Sigmoid colon (tissue), 7 donors: Measurements from ENCODE around the gene MRGPRF. TPM values are rescaled to one million over a fixed set of nuclear protein-coding genes. Genes with fewer than 3 reads are reported as not detected.

Experiments used
- DNase-seq: peaks from one replicate; pipeline ENCODE4 v3.0.0-alpha.2; 2019
- H3K27ac ChIP-seq, 4 donors: fragments of 200-600 bp; sonication (generic); one replicate each; pipeline ENCODE4 v1.5.1; 2016 to 2019; ENCODE audit warnings: mild to moderate bottlenecking in 1 of 4
- H3K27me3 ChIP-seq, 3 donors: fragments of 200-600 bp; sonication (generic); one replicate each; pipeline ENCODE4 v1.5.1; 2019; ENCODE audit warnings: mild to moderate bottlenecking in 1 of 3
- H3K36me3 ChIP-seq, 4 donors: fragments of 200-600 bp; sonication (generic); one replicate each; pipeline ENCODE4 v1.5.1; 2016 to 2019
- H3K4me1 ChIP-seq, 4 donors: fragments of 200-600 bp; sonication (generic); one replicate each; pipeline ENCODE4 v1.5.1; 2017 to 2019
- H3K4me3 ChIP-seq, 4 donors: fragments of 200-600 bp; sonication (generic); one replicate each; pipeline ENCODE4 v1.5.1; 2017 to 2019; ENCODE audit warnings: mild to moderate bottlenecking in 2 of 4, moderate library complexity in 1 of 4
- H3K9me3 ChIP-seq, 4 donors: fragments of 200-600 bp in 3 of 4; sonication (generic) in 3 of 4; one replicate each; pipeline versions ENCODE4 v1.5.1 to v1.6.1; 2013 to 2019
- EP300 ChIP-seq, 4 donors: sonication (generic); formaldehyde crosslinking; IDR thresholded peaks; one replicate each; pipeline ENCODE4 v1.6.1; 2017; ENCODE audit warnings: antibody characterized with exemption in 4 of 4
- POLR2A ChIP-seq, 2 donors: fragments of 450-650 bp; IDR thresholded peaks; one replicate each; pipeline ENCODE4 v1.6.1; 2016; ENCODE audit warnings: antibody characterized with exemption in 2 of 2, mild to moderate bottlenecking in 2 of 2, moderate library complexity in 2 of 2
- POLR2AphosphoS5 ChIP-seq, 4 donors: sonication (generic); formaldehyde crosslinking; IDR thresholded peaks; one replicate each; pipeline ENCODE4 v1.6.1; 2017; ENCODE audit warnings: antibody characterized with exemption in 4 of 4
- WGBS, 2 donors: extraction: QIAGEN DNeasy Blood & Tissue Kit; methylation state at CpG; one replicate each; pipeline ENCODE4 v1.1.7; 2013; 5-methylcytosine and 5-hydroxymethylcytosine counted together
- intact Hi-C: fragments of 100-400 bp; cut with DNase I; formaldehyde crosslinking; loops from one replicate; pipeline ENCODE4 v1.15.1; 2023
- polyA plus RNA-seq, 3 donors: library from polyadenylated mRNA; stranded (reverse); fragments of 200-250 nt; gene quantifications; one replicate each; pipeline ENCODE4 v1.2.3, GENCODE V29; 2013
- total RNA-seq, 4 donors: library from RNA; depleted of rRNA; stranded (reverse); fragments of >200 nt; gene quantifications; one replicate each; pipeline ENCODE4 v1.1.0, GENCODE V29; 2016
- TF ChIP-seq, protein P1 (sequence below), 4 experiments: fragments of 450-650 bp in 3 of 4; fragments of 200-600 bp in 1 of 4; IDR thresholded peaks; one replicate each; pipeline ENCODE4 v1.5.1; 2016 to 2019; ENCODE audit warnings: antibody characterized with exemption in 4 of 4, mild to moderate bottlenecking in 3 of 4, moderate library complexity in 2 of 4
- donor health status: healthy with polysubstance abuse.
- donor health status: Bipolar disorder and iron deficiency.
- donor health status: healthy.

Gene MRGPRF
- total and polyA plus RNA-seq, 7 donors, result 1.8 to 263 (median 118) TPM

DNA sequence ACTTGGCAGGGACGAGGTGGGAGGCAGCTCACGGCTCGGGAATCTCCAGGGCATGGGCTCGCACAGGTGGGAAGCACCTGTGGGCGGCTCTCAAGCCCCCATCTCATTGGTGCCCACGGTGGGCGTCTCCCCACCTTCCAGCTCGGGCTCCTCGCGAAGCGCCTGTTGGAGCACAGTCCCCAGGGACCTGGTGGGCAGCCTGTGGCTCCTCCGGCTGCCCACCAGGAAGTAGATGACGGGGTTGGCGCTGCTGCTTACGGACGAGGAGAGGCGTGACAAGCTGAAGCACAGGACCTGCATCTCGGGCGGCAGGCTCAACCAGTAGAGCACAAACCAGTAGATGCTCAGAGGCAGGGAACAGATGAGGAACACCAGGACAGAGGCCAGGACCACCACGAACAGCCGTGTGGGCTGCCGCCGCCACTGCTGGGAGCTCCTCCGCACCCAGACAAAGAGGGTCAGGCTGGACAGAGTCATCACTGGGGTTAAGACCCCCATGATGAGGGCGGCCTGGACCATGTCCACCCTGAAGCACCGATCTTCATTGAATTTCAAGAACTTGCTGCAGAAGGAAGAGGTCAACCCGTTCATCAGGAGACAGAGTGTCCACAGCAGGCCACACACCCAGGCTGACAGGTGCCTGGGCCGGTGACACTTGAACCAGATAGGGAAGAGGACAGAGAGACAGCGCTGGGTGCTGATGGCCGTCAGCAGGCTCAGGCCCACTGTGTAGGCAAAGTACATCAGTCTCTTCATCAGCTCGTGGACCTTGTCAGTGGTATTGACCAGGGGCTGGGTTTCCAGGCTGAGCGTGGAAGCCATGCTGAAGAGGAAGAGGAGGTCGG, 32.9 kb downstream of the MRGPRF start:
- no peak overlapping the region for H3K27ac ChIP-seq
- no peak overlapping the region for H3K4me3 ChIP-seq
- no peaks in the 10 kb centered on the region for H3K27me3 ChIP-seq
- no peaks in the 10 kb centered on the region for H3K9me3 ChIP-seq
- intact Hi-C loops, result no loop called here
- TF ChIP-seq, protein P1, sequence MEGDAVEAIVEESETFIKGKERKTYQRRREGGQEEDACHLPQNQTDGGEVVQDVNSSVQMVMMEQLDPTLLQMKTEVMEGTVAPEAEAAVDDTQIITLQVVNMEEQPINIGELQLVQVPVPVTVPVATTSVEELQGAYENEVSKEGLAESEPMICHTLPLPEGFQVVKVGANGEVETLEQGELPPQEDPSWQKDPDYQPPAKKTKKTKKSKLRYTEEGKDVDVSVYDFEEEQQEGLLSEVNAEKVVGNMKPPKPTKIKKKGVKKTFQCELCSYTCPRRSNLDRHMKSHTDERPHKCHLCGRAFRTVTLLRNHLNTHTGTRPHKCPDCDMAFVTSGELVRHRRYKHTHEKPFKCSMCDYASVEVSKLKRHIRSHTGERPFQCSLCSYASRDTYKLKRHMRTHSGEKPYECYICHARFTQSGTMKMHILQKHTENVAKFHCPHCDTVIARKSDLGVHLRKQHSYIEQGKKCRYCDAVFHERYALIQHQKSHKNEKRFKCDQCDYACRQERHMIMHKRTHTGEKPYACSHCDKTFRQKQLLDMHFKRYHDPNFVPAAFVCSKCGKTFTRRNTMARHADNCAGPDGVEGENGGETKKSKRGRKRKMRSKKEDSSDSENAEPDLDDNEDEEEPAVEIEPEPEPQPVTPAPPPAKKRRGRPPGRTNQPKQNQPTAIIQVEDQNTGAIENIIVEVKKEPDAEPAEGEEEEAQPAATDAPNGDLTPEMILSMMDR (IDR thresholded peaks at IDR 0.05), result no peak
- no peak for TF ChIP-seq POLR2AphosphoS5 (IDR thresholded peaks at IDR 0.05)
- TF ChIP-seq EP300 (IDR thresholded peaks at IDR 0.05), result no peak
- no peak for TF ChIP-seq POLR2A (IDR thresholded peaks at IDR 0.05)
- 82 to 84% methylated on average over 33 of the region's 33 CpGs for WGBS, 2 donors
- H3K4me1 ChIP-seq, result no peaks in the 10 kb centered on the region
- no peaks in the 10 kb centered on the region for H3K36me3 ChIP-seq
- DNase-seq, result peak; percentile 58

DNA sequence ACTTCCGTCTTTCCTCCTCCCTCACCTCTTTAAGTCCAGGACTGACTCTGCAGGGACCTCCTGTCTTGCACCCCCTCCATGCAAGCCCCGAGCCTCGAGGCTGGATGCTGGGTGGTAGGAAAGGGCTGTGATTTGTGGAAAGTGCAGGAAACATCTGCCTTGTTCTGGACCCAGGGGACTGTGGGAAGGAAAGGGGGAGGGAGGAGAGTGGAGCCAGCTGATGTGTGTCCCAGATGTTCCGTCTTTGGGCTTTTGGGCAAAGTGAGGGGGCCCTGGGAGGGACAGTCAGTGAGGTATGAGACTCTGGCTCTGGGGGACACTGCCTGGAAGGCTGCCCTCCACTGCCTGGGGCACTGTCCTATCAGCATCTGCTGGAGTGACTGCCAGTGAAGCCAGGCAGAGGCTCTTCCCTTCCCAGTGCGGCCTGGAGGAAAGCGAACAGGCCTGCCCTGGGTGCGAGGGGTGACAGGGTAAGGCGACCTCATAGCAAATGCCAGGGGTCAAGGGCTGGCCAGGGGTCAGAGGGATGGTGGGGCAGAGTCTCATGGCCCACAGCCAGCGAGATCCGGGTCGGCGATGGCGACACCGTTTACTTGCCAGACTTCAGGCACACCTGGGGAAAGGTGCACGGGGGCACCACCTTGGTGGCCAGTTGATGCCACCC, 34.0 kb downstream of the MRGPRF start:
- H3K4me3 ChIP-seq, result no peak overlapping the region
- peak; percentile 55 for DNase-seq
- TF ChIP-seq POLR2A (IDR thresholded peaks at IDR 0.05) (no peak), POLR2AphosphoS5 (IDR thresholded peaks at IDR 0.05) (no peak), EP300 (IDR thresholded peaks at IDR 0.05) (no peak)
- TF ChIP-seq, protein P1 (IDR thresholded peaks at IDR 0.05), result no peak
- H3K9me3 ChIP-seq, result no peaks in the 10 kb centered on the region
- no peaks in the 10 kb centered on the region for H3K27me3 ChIP-seq
- H3K4me1 ChIP-seq, result no peaks in the 10 kb centered on the region
- no peak overlapping the region for H3K27ac ChIP-seq
- WGBS, 2 donors, result 58 to 70% methylated on average over 15 of the region's 15 CpGs
- no peaks in the 10 kb centered on the region for H3K36me3 ChIP-seq
- intact Hi-C loops, result no loop called here

- DNase-seq, result peak; percentile 17
- peaks cover 0 to 2% (median under 1%) of the 10 kb centered on the region in 4 donors for H3K4me1 ChIP-seq
- no peak for TF ChIP-seq EP300 (IDR thresholded peaks at IDR 0.05)
- TF ChIP-seq POLR2AphosphoS5 (IDR thresholded peaks at IDR 0.05), result no peak
- TF ChIP-seq, protein P1 (IDR thresholded peaks at IDR 0.05), result no peak
- TF ChIP-seq POLR2A (IDR thresholded peaks at IDR 0.05), result no peak
- WGBS, 2 donors, result 49 to 58% methylated on average over 5 of the region's 5 CpGs
- intact Hi-C loops, result no loop called here
- no peak overlapping the region for H3K27ac ChIP-seq
- H3K9me3 ChIP-seq, result no peaks in the 10 kb centered on the region
- no peaks in the 10 kb centered on the region for H3K27me3 ChIP-seq
- H3K4me3 ChIP-seq, result no peak overlapping the region
- no peaks in the 10 kb centered on the region for H3K36me3 ChIP-seq
These were observed 34.5 kb downstream of the MRGPRF start for GRCh38 chr11:68978626-68978930.

- peak; percentile 55 for DNase-seq
- intact Hi-C loops, result no loop called here
- Histone ChIP-seq H3K4me1 (peaks cover 0 to 8% (median 5%) of the 10 kb centered on the region in 4 donors), H3K27me3 (no peaks in the 10 kb centered on the region), H3K36me3 (no peaks in the 10 kb centered on the region), H3K4me3 (no peak overlapping the region), H3K9me3 (no peaks in the 10 kb centered on the region), H3K27ac (no peak overlapping the region)
- no peak for TF ChIP-seq EP300 (IDR thresholded peaks at IDR 0.05)
- no peak for TF ChIP-seq POLR2AphosphoS5 (IDR thresholded peaks at IDR 0.05)
- TF ChIP-seq, protein P1 (IDR thresholded peaks at IDR 0.05), result no peak
- TF ChIP-seq POLR2A (IDR thresholded peaks at IDR 0.05), result no peak
- WGBS, 2 donors, result 67 to 78% methylated on average over 14 of the region's 14 CpGs
These were observed 35.0 kb downstream of the MRGPRF start for GRCh38 chr11:68977781-68978625.
